ENCODE measurements around the gene DENND4C. TPM values are rescaled to one million over a fixed set of nuclear protein-coding genes. Genes with fewer than 3 reads are reported as not detected.
A peak's percentile ranks its signal among the peaks of the same experiment; 100 is the strongest.
"Not testable (repeated sequence)": the region's sequence is repeated elsewhere in the genome, so short reads cannot be mapped to it uniquely, and the experiment has no call there.

DENND4C gene
- polyA plus RNA-seq, 1 donor = 25.2 TPM

DNA sequence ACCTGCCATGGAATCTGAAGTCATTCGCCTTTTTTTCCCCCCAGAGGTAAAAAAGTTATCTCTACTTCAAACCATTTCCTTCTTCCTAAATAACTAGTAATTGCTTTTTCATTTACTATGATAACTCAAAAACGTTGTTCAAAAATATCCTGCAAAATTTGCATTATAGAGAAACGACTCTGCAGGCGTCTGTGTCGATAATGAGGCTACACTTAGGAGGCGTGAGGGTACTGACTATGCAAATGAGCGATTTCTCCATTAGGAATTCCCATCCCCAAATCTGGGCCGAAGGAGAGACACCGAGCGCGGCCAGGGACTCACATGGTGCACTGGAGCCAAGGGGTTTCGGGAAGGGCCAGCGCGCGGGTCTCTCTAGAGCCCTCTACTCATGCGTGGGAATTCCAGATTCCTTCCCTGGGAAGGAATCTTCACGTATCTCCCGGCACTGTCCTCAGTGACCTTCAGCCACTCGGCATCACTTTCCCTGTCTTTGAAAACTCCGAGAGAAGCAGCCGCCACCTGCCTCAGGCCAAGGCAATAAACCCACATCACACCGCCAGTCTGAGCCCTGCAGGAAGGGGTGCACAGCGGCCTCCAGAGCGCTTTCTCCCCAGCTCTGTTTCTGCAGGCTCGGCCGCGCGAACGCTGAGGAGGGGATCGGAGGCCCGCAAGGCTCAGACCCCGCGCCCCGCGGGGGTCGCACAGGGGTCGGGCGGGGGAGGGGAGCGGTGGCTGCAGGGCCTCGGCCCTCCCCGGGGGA, 718 bp upstream of the DENND4C start:
- DNase-seq = no peak

GRCh38 chr9:19231126-19231903, 822 bp downstream of the DENND4C start:
- peak; percentile 40 for DNase-seq

- DNase-seq = peak; percentile 13
These were observed 1.7 kb downstream of the DENND4C start for GRCh38 chr9:19231904-19232822.

DNA sequence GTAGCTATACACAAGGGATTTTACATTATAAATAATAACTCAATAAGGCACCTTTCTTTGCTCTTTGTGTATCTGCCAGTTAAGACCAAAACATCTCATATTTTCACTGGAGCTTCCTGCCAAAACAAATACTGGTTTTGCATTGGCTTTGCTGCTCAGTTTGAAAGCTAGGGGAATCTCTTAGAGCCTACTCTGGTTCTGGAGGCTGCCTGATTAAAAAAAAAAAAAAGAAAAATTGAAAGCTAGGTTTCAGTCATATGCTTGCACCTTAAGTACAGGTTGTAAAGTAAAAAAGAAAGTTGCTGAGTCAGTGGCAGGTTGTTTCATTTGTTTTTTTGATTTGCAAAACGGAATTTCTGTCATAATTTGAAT, 2.3 kb downstream of the DENND4C start:
- no peak for DNase-seq

DNA sequence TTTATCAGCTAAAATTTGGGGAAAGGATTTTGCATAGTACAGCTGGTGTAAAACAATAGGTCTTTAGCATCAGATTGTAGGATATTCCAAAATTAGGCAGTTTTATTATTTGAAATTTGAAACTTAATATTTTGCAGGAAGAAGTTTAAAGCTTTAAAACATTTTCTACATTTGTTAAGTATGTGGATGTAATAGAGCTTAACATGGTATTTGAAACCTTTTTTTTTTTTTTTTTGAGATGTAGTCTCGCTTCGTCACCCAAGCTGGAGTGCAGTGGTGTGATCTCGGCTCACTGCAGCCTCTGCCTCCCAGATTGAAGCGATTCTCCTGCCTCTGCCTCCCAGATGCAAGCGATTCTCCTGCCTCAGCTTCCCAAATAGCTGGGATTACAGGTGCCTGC, 2.9 kb downstream of the DENND4C start:
- DNase-seq = no peak

DNA sequence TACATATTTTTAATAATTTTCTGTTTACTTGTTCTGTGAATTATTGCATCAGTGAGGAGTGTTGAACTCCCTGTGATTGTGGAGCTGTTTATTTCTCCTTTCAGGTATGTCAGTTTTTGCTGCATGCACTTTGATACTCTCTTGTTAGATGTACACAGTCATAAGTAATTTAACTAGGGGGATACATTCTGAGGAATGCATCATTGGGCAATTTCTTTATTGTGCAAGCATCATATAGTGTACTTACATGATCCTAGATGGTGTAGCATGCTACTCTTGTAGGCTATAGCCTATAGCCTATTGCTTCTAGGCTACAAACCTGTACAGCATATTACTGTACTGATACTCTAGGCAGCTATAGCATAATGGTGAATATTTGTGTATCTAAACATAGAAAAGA, 9.5 kb downstream of the DENND4C start:
- no peak for DNase-seq

- no peak for DNase-seq
These were observed 11.2 kb downstream of the DENND4C start for GRCh38 chr9:19241728-19242127.

GRCh38 chr9:19243366-19244033, 13.0 kb downstream of the DENND4C start:
- no peak for DNase-seq

DNA sequence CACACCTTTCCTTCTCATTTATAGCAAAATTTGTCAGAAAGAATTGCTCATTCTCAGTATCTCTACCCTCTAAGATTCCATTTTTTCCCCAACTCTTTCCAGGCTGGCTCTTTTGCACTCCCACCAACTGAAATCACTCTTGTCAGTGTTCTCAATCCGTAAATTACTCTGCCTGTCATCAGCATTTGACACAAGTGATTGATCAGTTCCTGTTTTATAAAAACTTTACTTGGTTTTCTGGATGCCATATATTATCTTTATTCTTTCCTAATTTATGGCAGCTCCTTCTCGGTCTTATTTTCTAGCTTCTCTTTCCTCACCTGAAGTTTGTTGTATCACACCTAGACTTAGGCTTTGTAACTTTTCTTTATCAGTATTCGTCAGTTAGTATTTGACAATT, 16.4 kb downstream of the DENND4C start:
- DNase-seq = no peak

DNA sequence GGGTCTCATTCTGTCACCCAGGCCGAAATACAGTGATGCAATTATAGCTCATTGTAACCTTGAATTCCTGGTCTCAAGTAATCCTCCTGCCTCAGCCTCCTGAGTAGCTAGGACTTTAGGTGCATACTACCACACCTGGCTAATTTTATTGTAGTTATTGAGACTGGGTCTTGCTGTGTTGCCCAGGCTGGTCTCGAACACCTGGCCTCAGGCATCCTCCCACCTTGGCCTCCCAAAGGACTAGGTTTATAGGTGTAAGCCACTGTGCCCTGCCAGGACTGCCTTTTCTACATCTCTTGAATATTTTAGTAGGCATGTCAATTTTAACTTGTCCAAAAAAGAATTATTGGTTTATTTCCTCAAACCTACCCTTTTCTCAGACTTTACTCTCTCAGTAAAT, 16.9 kb downstream of the DENND4C start:
- no peak for DNase-seq

DNA sequence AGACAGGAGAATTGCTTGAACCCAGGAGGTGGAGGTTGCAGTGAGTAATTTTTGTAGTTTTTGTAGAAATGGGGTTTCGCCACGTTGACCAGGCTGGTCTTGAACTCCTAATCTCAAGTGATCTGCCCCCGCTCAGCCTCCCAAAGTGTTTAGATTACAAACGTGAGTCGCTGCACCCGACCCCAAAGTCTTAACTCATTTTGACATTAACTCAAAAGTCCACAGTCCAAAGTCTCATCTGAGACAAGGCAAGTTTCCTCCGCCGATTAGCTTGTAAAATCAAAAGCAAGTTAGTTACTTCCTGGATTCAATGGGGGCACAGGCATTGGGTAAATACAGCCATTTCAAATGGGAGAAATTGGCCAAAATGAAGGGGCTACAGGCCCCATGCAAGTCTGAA, 19.9 kb downstream of the DENND4C start:
- not testable (repeated sequence) for DNase-seq

GRCh38 chr9:19251203-19251602, 20.7 kb downstream of the DENND4C start:
- DNase-seq = not testable (repeated sequence)

DNA sequence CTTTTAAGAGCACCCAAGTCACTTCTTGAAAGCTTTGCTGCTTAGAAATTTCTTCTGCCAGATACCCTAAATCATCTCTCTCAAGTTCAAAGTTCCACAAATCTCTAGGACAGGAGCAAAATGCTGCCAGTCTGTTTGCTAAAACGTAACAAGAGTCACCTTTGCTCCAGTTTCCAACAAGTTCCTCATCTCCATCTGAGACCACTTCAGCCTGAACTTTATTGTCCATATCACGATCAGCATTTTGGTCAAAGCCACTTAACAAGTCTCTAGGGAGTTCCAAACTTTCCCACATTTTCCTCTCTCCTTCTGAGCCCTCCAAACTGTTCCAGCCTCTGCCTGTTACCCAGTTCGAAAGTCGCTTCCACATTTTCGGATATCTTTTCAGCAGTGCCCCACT, 21.1 kb downstream of the DENND4C start:
- DNase-seq = not testable (repeated sequence)

DNA sequence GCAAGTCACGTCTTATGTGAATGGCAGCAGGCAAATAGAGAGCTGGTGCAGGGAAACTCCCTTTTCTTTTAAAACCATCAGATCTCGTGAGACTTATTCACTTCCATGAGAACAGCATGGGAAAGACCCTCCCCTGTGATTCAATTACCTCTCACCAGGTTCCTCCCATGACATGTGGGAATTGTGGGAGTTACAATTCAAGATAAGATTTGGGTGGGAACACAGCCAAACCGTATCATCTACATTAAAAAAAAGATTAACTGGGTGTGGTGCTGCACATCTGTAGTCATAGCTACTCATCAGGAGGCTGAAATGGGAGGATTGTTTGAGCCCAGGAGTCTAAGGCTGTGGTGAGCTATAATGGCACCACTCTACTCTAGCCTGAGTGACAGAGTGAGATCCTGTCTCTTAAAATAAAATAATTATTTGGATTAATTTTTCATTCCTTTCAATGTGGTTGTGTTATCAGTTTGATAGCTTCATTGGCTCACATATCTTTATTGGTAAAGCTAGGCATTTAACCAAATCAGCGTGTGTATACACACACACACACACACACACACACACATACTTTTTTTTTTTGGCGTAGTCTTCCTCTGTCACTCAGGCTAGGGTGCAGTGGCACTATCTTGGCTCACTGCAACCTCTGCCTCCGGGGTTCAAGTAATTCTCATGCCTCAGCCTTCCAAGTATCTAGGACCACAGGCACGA, 21.8 kb downstream of the DENND4C start:
- DNase-seq = no peak

GRCh38 chr9:19252885-19253219, 22.4 kb downstream of the DENND4C start:
- DNase-seq = no peak

GRCh38 chr9:19255112-19255511, 24.6 kb downstream of the DENND4C start:
- no peak for DNase-seq

GRCh38 chr9:19255821-19256220, 25.3 kb downstream of the DENND4C start:
- no peak for DNase-seq

DNA sequence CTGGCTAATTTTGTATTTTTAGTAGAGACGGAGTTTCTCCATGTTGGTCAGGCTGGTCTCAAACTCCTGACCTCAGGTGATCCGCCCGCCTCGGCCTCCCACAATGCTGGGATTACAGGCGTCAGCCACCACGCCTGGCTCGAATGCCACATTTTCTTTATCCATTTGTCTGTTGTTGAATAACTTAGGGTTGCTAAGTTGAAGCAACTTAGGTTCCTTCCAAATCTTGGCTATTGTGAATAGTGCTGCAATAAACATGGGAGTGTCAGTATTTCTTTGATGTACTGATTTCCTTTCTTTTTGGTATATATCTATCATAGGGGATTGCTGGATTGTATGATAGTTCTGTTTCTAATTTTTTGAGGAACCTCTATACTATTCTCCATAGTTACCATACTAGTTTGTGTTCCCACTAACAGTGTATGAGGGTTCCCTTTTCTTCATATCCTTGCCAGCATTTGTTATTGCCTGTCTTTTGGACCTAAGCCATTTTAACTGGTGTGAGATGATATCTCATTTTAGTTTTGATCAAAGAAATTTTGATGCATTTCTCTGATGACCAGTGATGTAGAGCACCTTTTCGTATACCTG, 29.3 kb downstream of the DENND4C start:
- not testable (repeated sequence) for DNase-seq

GRCh38 chr9:19265602-19266001, 35.1 kb downstream of the DENND4C start:
- not testable (repeated sequence) for DNase-seq

DNA sequence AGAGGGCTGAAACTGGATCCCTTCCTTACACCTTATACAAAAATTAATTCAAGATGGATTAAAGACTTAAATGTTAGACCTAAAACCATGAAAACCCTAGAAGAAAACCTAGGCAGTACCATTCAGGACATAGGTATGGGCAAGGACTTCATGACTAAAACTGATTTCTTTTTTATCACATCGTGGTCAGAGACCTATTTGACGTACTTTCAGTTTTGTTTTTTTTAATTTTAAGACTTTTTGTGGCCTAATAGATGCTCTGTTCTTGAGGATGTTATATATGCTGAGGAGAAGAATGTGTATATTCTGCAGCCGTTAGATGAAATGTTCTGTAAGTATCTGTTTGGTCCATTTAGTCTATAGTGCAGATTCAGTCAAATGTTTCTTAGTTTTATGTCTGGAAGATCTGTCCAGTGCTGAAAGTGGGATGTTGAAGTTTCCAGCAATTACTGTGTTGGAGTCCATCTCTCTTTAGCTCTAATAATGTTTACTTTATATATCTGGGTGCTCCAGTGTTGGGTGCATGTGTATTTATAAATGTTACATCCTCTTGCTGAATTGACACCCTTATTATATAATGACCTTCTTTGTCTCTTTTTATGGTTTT, 36.4 kb downstream of the DENND4C start:
- not testable (repeated sequence) for DNase-seq

DNA sequence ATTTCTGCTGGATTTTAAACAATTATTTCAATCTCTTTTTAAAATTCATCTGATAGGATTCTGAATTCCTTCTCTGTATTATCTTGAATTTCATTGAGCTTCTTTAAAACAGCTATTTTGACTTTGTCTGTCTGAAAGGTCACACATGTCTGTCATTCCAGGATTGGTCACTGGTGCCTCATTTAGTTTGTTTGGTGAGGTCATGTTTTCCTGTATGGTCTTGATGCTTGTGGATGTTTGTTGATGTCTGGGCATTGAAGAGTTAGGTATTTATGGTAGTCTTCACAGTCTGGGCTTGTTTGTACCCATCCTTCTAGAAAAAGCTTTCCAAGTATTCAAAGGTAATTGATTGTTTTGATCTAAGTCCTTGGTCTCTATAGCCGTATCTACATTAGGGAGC, 39.1 kb downstream of the DENND4C start:
- no peak for DNase-seq

Data from hindlimb muscle (tissue), 1 donor.